Measurements from ENCODE around the gene SFMBT2.

- TF ChIP-seq YY1 (IDR thresholded peaks at IDR 0.05; ENCODE audit: low read depth) = no peak
- no peak for TF ChIP-seq TCF12 (IDR thresholded peaks at IDR 0.05; ENCODE audit: low read depth)
- no peak for TF ChIP-seq FOXM1 (IDR thresholded peaks at IDR 0.05; ENCODE audit: borderline replicate concordance, low read depth)
- no peak for TF ChIP-seq CEBPB (IDR thresholded peaks at IDR 0.05)
- no peak for TF ChIP-seq NFIC (IDR thresholded peaks at IDR 0.05)
- TF ChIP-seq CREB1 (IDR thresholded peaks at IDR 0.05; ENCODE audit: low read depth) = no peak
- TF ChIP-seq EP300 (IDR thresholded peaks at IDR 0.05; ENCODE audit: borderline replicate concordance) = no peak
- TF ChIP-seq TAF1 (IDR thresholded peaks at IDR 0.05; ENCODE audit: low read depth) = no peak
- TF ChIP-seq RAD21 (IDR thresholded peaks at IDR 0.05; ENCODE audit: low read depth) = no peak
Observed at GRCh38 chr10:7260912-7261311, 149.9 kb downstream of the SFMBT2 start.

All from Ishikawa (cell line).